Bronchial epithelial cell (primary cell): ENCODE measurements around the gene EPC1. TPM values are rescaled to one million over a fixed set of nuclear protein-coding genes. Genes with fewer than 3 reads are reported as not detected.
A peak's percentile ranks its signal among the peaks of the same experiment; 100 is the strongest.
"Not testable (repeated sequence)": the region's sequence is repeated elsewhere in the genome, so short reads cannot be mapped to it uniquely, and the experiment has no call there.

Experiments
- DNase-seq: peaks from one replicate; pipeline ENCODE4 v3.0.0-alpha.2; 2010; ENCODE audit warnings: low read depth
- FAIRE-seq: peaks from 2 replicates; lab custom pipeline; 2011; peaks lifted over from hg19 to GRCh38; lab: Jason Lieb, UNC
- H3K27me3 ChIP-seq: 2 replicates; pipeline ENCODE4 v1.5.1; 2011; ENCODE audit warnings: low read length; ENCODE audit not compliant: control insufficient read depth, insufficient read depth
- H3K36me3 ChIP-seq: 2 replicates; pipeline ENCODE4 v1.5.1; 2011; ENCODE audit warnings: low read length; ENCODE audit not compliant: control insufficient read depth, insufficient read depth
- H3K4me3 ChIP-seq: 2 replicates; pipeline ENCODE4 v1.5.1; 2011; ENCODE audit warnings: mild to moderate bottlenecking, low read depth, low read length, control low read depth
- CTCF ChIP-seq: IDR thresholded peaks from 2 replicates; pipeline ENCODE4 v1.5.1; 2011; ENCODE audit warnings: mild to moderate bottlenecking, moderate library complexity, low read length, control low read depth, inconsistent platforms; ENCODE audit not compliant: insufficient read depth, severe bottlenecking
- total RNA-seq: library from RNA; depleted of rRNA; stranded (reverse); fragments of >200 nt; gene quantifications from 2 replicates; pipeline ENCODE4 v1.2.1, GENCODE V29; 2014

The EPC1 gene
- total RNA-seq, 1 donor from 2014 or later = 12.6 TPM

GRCh38 chr10:32227802-32228201 lies 119.2 kb downstream of the EPC1 start:
- Histone ChIP-seq H3K4me3 (no peak overlapping the region), H3K27me3 (no peaks in the 10 kb centered on the region), H3K36me3 (no peaks in the 10 kb centered on the region)
- no peak for TF ChIP-seq CTCF
- DNase-seq (no peak), FAIRE-seq (no peak)

- no peaks in the 10 kb centered on the region for H3K36me3 ChIP-seq
- H3K4me3 ChIP-seq = no peak overlapping the region
- DNase-seq (no peak), FAIRE-seq (no peak)
- TF ChIP-seq CTCF = no peak
- no peaks in the 10 kb centered on the region for H3K27me3 ChIP-seq
These were observed 120.3 kb downstream of the EPC1 start for GRCh38 chr10:32226624-32227023.

GRCh38 chr10:32225976-32226375 lies 121.0 kb downstream of the EPC1 start:
- FAIRE-seq (no peak), DNase-seq (no peak)
- no peak for TF ChIP-seq CTCF
- no peaks in the 10 kb centered on the region for H3K36me3 ChIP-seq
- H3K27me3 ChIP-seq = no peaks in the 10 kb centered on the region
- H3K4me3 ChIP-seq = no peak overlapping the region

GRCh38 chr10:32222376-32222775 lies 124.6 kb downstream of the EPC1 start:
- not testable (repeated sequence) for H3K4me3 ChIP-seq, DNase-seq, H3K36me3 ChIP-seq, H3K27me3 ChIP-seq, FAIRE-seq

GRCh38 chr10:32219156-32219555 lies 127.8 kb downstream of the EPC1 start:
- not testable (repeated sequence) for H3K27me3 ChIP-seq, DNase-seq, H3K4me3 ChIP-seq, FAIRE-seq, H3K36me3 ChIP-seq

- H3K27me3 ChIP-seq, H3K4me3 ChIP-seq, H3K36me3 ChIP-seq, FAIRE-seq: not testable (repeated sequence)
- DNase-seq = peak; percentile 21
These were observed 128.5 kb downstream of the EPC1 start for GRCh38 chr10:32218206-32219044.

Other genes starting within 250 kb of the EPC1 start
- gene CCDC7, start 99.0 kb upstream of the EPC1 start, total RNA-seq = 1.8 and 2.4 TPM in 2 replicates